Loucy (cell line): ENCODE results near the gene C18orf32.

Source experiments
- H2AFZ ChIP-seq: fragments of 200-600 bp; sonication (generic); 2 replicates; pipeline ENCODE4 v1.6.0; 2016; ENCODE audit warnings: antibody characterized with exemption, mild to moderate bottlenecking, low read length, moderate library complexity
- H3F3A ChIP-seq: fragments of 200-600 bp; 2 replicates; pipeline ENCODE4 v1.6.0; 2016; ENCODE audit warnings: antibody characterized with exemption, low read depth, mild to moderate bottlenecking
- H3K27me3 ChIP-seq: fragments of 200-600 bp; sonication (generic); 2 replicates; pipeline ENCODE4 v1.6.1; 2014; ENCODE audit warnings: low read length, mild to moderate bottlenecking; ENCODE audit not compliant: insufficient read depth, poor library complexity, severe bottlenecking
- H3K36me3 ChIP-seq: fragments of 200-600 bp; sonication (generic); 2 replicates; pipeline ENCODE4 v1.6.1; 2016; ENCODE audit warnings: low read length; ENCODE audit not compliant: insufficient read depth
- H3K4me1 ChIP-seq: fragments of 200-600 bp; sonication (generic); 2 replicates; pipeline ENCODE4 v1.5.1; 2014; ENCODE audit warnings: low read length, mild to moderate bottlenecking; ENCODE audit not compliant: insufficient read depth, poor library complexity, severe bottlenecking
- H3K4me2 ChIP-seq: fragments of 200-600 bp; sonication (generic); 2 replicates; pipeline ENCODE4 v1.6.0; 2014; ENCODE audit warnings: antibody characterized with exemption, low read length, low read depth, mild to moderate bottlenecking; ENCODE audit not compliant: poor library complexity, severe bottlenecking
- H3K4me3 ChIP-seq: fragments of 200-600 bp; sonication (generic); 2 replicates; pipeline ENCODE4 v1.5.1; 2014; ENCODE audit warnings: low read length, mild to moderate bottlenecking, mixed read lengths; ENCODE audit not compliant: poor library complexity, severe bottlenecking
- H3K79me2 ChIP-seq: fragments of 200-600 bp; sonication (generic); 2 replicates; pipeline ENCODE4 v1.6.1; 2014; ENCODE audit warnings: low read length; ENCODE audit not compliant: insufficient read depth
- H3K9ac ChIP-seq: fragments of 200-600 bp; sonication (generic); 2 replicates; pipeline ENCODE4 v1.6.0; 2014; ENCODE audit warnings: mild to moderate bottlenecking, low read depth, low read length, moderate library complexity; ENCODE audit not compliant: poor library complexity, severe bottlenecking
- H3K9me2 ChIP-seq: fragments of 200-600 bp; sonication (generic); replicated peaks from 2 replicates; pipeline ENCODE4 v1.6.1; 2016; ENCODE audit warnings: low read depth, low read length, mixed read lengths
- H3K9me3 ChIP-seq: fragments of 200-600 bp; sonication (generic); 2 replicates; pipeline ENCODE4 v1.6.1; 2014; ENCODE audit warnings: mild to moderate bottlenecking, antibody characterized with exemption, low read length, low read depth; ENCODE audit not compliant: insufficient read depth
- H4K20me1 ChIP-seq: fragments of 200-600 bp; sonication (generic); 2 replicates; pipeline ENCODE4 v1.6.0; 2014; ENCODE audit warnings: antibody characterized with exemption, low read length, mild to moderate bottlenecking; ENCODE audit not compliant: insufficient read depth, poor library complexity, severe bottlenecking
- EZH2phosphoT487 ChIP-seq: fragments of 200-600 bp; IDR thresholded peaks from 2 replicates; pipeline ENCODE4 v1.6.1; 2018; ENCODE audit warnings: antibody characterized with exemption, mild to moderate bottlenecking, moderate library complexity, borderline replicate concordance
- TF ChIP-seq, protein P1 (sequence below): fragments of 200-600 bp; sonication (generic); conservative IDR thresholded peaks from 2 replicates; pipeline ENCODE4 v1.5.1; 2014; ENCODE audit warnings: mild to moderate bottlenecking, antibody characterized with exemption, low read length

C18orf32 gene

DNA sequence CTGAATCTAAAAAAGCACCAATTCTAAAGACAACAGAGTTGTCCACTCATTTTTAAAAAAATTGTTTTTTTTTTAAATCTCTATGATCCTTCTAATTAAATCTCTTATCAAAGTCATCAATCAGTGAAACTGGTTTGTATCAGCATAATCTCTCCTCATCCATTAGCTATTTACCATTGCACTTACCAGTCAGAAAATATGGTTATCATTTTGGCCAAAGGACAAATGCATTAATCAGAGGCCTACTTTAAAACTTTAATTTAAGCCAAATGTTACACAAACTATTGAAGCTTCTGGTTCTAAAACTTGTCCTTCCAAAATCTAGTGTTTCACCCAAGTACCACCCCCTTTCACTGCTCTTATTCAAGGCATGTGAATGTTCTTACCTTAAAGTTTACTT, 3.8 kb downstream of the C18orf32 start:
- Histone ChIP-seq H2AFZ (no peak overlapping the region), H3K4me2 (peak overlapping the region; percentile 29), H3K4me3 (no peak overlapping the region), H3K9ac (no peak overlapping the region), H3K36me3 (peaks cover 26% of the 10 kb centered on the region; the same call in 1 of the 2 replicates), H3K9me2 (no peaks in the 10 kb centered on the region), H3K79me2 (peaks cover 35% of the 10 kb centered on the region), H3F3A (peaks cover 10% of the 10 kb centered on the region; the same call in 1 of the 2 replicates), H3K9me3 (no peaks in the 10 kb centered on the region), H3K27me3 (no peaks in the 10 kb centered on the region), H3K4me1 (peaks cover 26% of the 10 kb centered on the region), H4K20me1 (peaks cover 8% of the 10 kb centered on the region)
- TF ChIP-seq, protein P1, sequence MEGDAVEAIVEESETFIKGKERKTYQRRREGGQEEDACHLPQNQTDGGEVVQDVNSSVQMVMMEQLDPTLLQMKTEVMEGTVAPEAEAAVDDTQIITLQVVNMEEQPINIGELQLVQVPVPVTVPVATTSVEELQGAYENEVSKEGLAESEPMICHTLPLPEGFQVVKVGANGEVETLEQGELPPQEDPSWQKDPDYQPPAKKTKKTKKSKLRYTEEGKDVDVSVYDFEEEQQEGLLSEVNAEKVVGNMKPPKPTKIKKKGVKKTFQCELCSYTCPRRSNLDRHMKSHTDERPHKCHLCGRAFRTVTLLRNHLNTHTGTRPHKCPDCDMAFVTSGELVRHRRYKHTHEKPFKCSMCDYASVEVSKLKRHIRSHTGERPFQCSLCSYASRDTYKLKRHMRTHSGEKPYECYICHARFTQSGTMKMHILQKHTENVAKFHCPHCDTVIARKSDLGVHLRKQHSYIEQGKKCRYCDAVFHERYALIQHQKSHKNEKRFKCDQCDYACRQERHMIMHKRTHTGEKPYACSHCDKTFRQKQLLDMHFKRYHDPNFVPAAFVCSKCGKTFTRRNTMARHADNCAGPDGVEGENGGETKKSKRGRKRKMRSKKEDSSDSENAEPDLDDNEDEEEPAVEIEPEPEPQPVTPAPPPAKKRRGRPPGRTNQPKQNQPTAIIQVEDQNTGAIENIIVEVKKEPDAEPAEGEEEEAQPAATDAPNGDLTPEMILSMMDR, result no peak
- no peak for TF ChIP-seq EZH2phosphoT487

DNA sequence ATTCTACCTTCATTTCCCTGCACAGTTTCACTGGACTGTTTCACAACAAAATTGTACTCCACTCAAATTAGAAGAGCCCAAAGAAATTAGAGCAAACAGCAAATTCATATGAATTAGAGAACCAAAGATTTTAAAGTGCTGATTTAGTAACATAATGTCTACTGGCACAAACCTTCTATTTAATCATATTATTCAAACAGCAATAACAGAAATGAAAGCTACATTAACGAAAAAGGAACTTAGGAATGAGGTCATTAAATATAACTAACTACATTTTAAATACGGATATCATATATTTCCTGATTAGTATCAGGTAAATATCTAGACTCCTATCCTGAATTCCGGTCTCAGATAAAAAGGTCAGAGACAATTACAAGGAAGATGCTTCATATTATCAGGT, 5.1 kb downstream of the C18orf32 start:
- Histone ChIP-seq H2AFZ (no peak overlapping the region), H3K4me1 (peaks cover 26% of the 10 kb centered on the region), H3K9me2 (no peaks in the 10 kb centered on the region), H3K36me3 (peaks cover 19% of the 10 kb centered on the region; the same call in 1 of the 2 replicates), H3F3A (peaks cover 4% of the 10 kb centered on the region; the same call in 1 of the 2 replicates), H3K4me3 (no peak overlapping the region), H3K79me2 (peaks cover 35% of the 10 kb centered on the region), H3K9ac (no peak overlapping the region), H3K27me3 (no peaks in the 10 kb centered on the region), H3K9me3 (no peaks in the 10 kb centered on the region), H4K20me1 (peaks cover 3% of the 10 kb centered on the region), H3K4me2 (no peak overlapping the region)
- TF ChIP-seq EZH2phosphoT487, result no peak
- TF ChIP-seq, protein P1, result no peak

GRCh38 chr18:49481317-49481716, 5.7 kb downstream of the C18orf32 start:
- H2AFZ ChIP-seq, result no peak overlapping the region
- H3K4me2 ChIP-seq, result no peak overlapping the region
- no peaks in the 10 kb centered on the region for H3K9me3 ChIP-seq
- H3F3A ChIP-seq, result peaks cover 6% of the 10 kb centered on the region; the same call in 1 of the 2 replicates
- no peaks in the 10 kb centered on the region for H3K27me3 ChIP-seq
- H3K9me2 ChIP-seq, result no peaks in the 10 kb centered on the region
- H3K4me1 ChIP-seq, result peaks cover 30% of the 10 kb centered on the region
- no peak for TF ChIP-seq EZH2phosphoT487
- TF ChIP-seq, protein P1, result no peak
- H4K20me1 ChIP-seq, result peaks cover 3% of the 10 kb centered on the region
- no peak overlapping the region for H3K9ac ChIP-seq
- H3K4me3 ChIP-seq, result no peak overlapping the region
- peaks cover 32% of the 10 kb centered on the region for H3K79me2 ChIP-seq
- peaks cover 19% of the 10 kb centered on the region; the same call in 1 of the 2 replicates for H3K36me3 ChIP-seq
